Keratinocyte (primary cell): ENCODE measurements around the gene GPAM. TPM values are rescaled to one million over a fixed set of nuclear protein-coding genes. Genes with fewer than 3 reads are reported as not detected.

ENCODE experiments used
- DNase-seq: peaks from one replicate; pipeline ENCODE4 v3.0.0-alpha.2; 2011; ENCODE audit warnings: low read depth, missing footprints, low spot score
- FAIRE-seq: peaks from 2 replicates; lab custom pipeline; 2011; peaks lifted over from hg19 to GRCh38; lab: Jason Lieb, UNC
- H2AFZ ChIP-seq: 2 replicates; pipeline ENCODE4 v1.6.0; 2012; ENCODE audit warnings: low read length, control low read depth, inconsistent platforms; ENCODE audit not compliant: control insufficient read depth
- H3K27ac ChIP-seq: 2 replicates; pipeline ENCODE4 v1.5.1; 2011; ENCODE audit warnings: low read length; ENCODE audit not compliant: control insufficient read depth, insufficient read depth
- H3K27me3 ChIP-seq: 3 replicates; pipeline ENCODE4 v1.6.0; 2011; ENCODE audit warnings: low read length; ENCODE audit not compliant: control insufficient read depth, insufficient read depth; ENCODE audit errors: extremely low read depth
- H3K36me3 ChIP-seq, 2 experiments: 2 replicates in 1 of 2; 3 replicates in 1 of 2; pipeline ENCODE4 v1.5.1; 2011; ENCODE audit warnings: low read length in 2 of 2, mild to moderate bottlenecking in 1 of 2; ENCODE audit not compliant: control insufficient read depth in 2 of 2, insufficient read depth in 2 of 2; ENCODE audit errors: extremely low read depth in 1 of 2
- H3K4me1 ChIP-seq: 3 replicates; pipeline ENCODE4 v1.5.1; 2011; ENCODE audit warnings: low read length; ENCODE audit not compliant: control insufficient read depth, insufficient read depth; ENCODE audit errors: extremely low read depth
- H3K4me2 ChIP-seq: 3 replicates; pipeline ENCODE4 v1.6.0; 2011; ENCODE audit warnings: low read depth, low read length; ENCODE audit not compliant: control insufficient read depth, insufficient read depth; ENCODE audit errors: extremely low read depth
- H3K4me3 ChIP-seq, 3 experiments: fragments of 200-600 bp in 1 of 3; sonication (generic) in 1 of 3; 2 replicates in 2 of 3; 3 replicates in 1 of 3; pipeline ENCODE4 v1.5.1; 2011 to 2016; ENCODE audit warnings: low read length in 3 of 3, mild to moderate bottlenecking in 3 of 3, control low read depth in 2 of 3, inconsistent platforms in 1 of 3, low read depth in 1 of 3, mixed read lengths in 1 of 3, mixed run types in 1 of 3, moderate library complexity in 1 of 3; ENCODE audit not compliant: control insufficient read depth in 2 of 3, insufficient read depth in 2 of 3; ENCODE audit errors: extremely low read depth in 1 of 3
- H3K79me2 ChIP-seq: 2 replicates; pipeline ENCODE4 v1.6.0; 2012; ENCODE audit warnings: low read length; ENCODE audit not compliant: control insufficient read depth, insufficient read depth
- H3K9ac ChIP-seq: 3 replicates; pipeline ENCODE4 v1.6.0; 2011; ENCODE audit warnings: low read length; ENCODE audit not compliant: control insufficient read depth, insufficient read depth; ENCODE audit errors: extremely low read depth
- H3K9me1 ChIP-seq: 3 replicates; pipeline ENCODE4 v1.6.0; 2011; ENCODE audit warnings: low read length; ENCODE audit not compliant: control insufficient read depth, insufficient read depth; ENCODE audit errors: extremely low read depth
- H3K9me3 ChIP-seq: 2 replicates; pipeline ENCODE4 v1.5.1; 2012; ENCODE audit warnings: low read depth, low read length; ENCODE audit not compliant: control insufficient read depth
- H4K20me1 ChIP-seq: 3 replicates; pipeline ENCODE4 v1.6.0; 2011; ENCODE audit warnings: low read length; ENCODE audit not compliant: control insufficient read depth, insufficient read depth; ENCODE audit errors: extremely low read depth
- CTCF ChIP-seq, 3 experiments: IDR thresholded peaks in 1 of 3; conservative IDR thresholded peaks in 1 of 3; optimal IDR thresholded peaks in 1 of 3; 2 replicates in 2 of 3; 3 replicates in 1 of 3; pipeline versions ENCODE3 to v1.5.1; 2011; ENCODE audit warnings: low read length in 3 of 3, mild to moderate bottlenecking in 3 of 3, moderate library complexity in 2 of 3, control low read depth in 1 of 3, inconsistent platforms in 1 of 3; ENCODE audit not compliant: insufficient read depth in 2 of 3; ENCODE audit errors: extremely low read depth in 1 of 3
- EZH2 ChIP-seq: IDR thresholded peaks from one replicate; pipeline ENCODE4 v1.6.1; 2012; ENCODE audit warnings: inconsistent platforms, mild to moderate bottlenecking, low read length, moderate library complexity
- dilution Hi-C: fragments of 300-500 bp; cut with MboI; formaldehyde crosslinking; loops from one replicate; pipeline ENCODE4 v1.7.0; 2020; ENCODE audit warnings: low sequenced_read_pairs; ENCODE audit not compliant: extremely low pct_ligation_motif_present
- polyA plus RNA-seq, 5 experiments: library from polyadenylated mRNA; depleted of rRNA in 3 of 5; stranded (reverse) in 3 of 5; stranded (forward) in 1 of 5; unstranded in 1 of 5; fragments of >200 nt; gene quantifications; 1 replicate in 1 of 5; 2 replicates in 3 of 5; 3 replicates in 1 of 5; pipeline versions ENCODE4 v1.2.1 to v1.2.3, GENCODE V29; 2011 to 2012; ENCODE audit warnings: missing spikeins in 2 of 5, low read depth in 1 of 5, low replicate concordance in 1 of 5

The GPAM gene
- polyA plus RNA-seq, 1 donor (not counting 4 experiments of a cell fraction or from before 2014, with no cell fraction given) = 7.4 TPM

GRCh38 chr10:112140110-112140970 is 43.2 kb downstream of the GPAM start:
- no peaks in the 10 kb centered on the region for H3K79me2 ChIP-seq
- no peak overlapping the region for H3K27ac ChIP-seq
- no peaks in the 10 kb centered on the region for H3K9me1 ChIP-seq
- H4K20me1 ChIP-seq = no peaks in the 10 kb centered on the region
- no peak overlapping the region for H3K4me3 ChIP-seq
- no peaks in the 10 kb centered on the region for H3K36me3 ChIP-seq
- FAIRE-seq = no peak
- no peaks in the 10 kb centered on the region for H3K9me3 ChIP-seq
- no peak overlapping the region for H2AFZ ChIP-seq
- dilution Hi-C loops = loop anchor here (25.0 kb wide), 1 partner anchor 378 kb away; no protein-coding TSS in a partner anchor
- peak; percentile 40 for DNase-seq
- TF ChIP-seq EZH2 (no peak), CTCF (optimal IDR thresholded peaks at IDR 0.05 in 1 of 3, IDR thresholded peaks at IDR 0.05 in 1 of 3, conservative IDR thresholded peaks at IDR 0.05 in 1 of 3; ENCODE audit: extremely low read depth in 1 of 3, insufficient read depth in 2 of 3, low read length in 3 of 3) (peak; percentile 94 to 98 (median 95))
- H3K9ac ChIP-seq = no peak overlapping the region
- no peaks in the 10 kb centered on the region for H3K4me1 ChIP-seq
- no peak overlapping the region for H3K4me2 ChIP-seq
- no peaks in the 10 kb centered on the region for H3K27me3 ChIP-seq

- H4K20me1 ChIP-seq = no peaks in the 10 kb centered on the region
- H3K4me2 ChIP-seq = no peak overlapping the region
- no peaks in the 10 kb centered on the region for H3K4me1 ChIP-seq
- H3K9me3 ChIP-seq = no peaks in the 10 kb centered on the region
- H3K27me3 ChIP-seq = no peaks in the 10 kb centered on the region
- no peaks in the 10 kb centered on the region for H3K36me3 ChIP-seq
- H3K9me1 ChIP-seq = no peaks in the 10 kb centered on the region
- dilution Hi-C loops = loop anchor here (25.0 kb wide), 1 partner anchor 377 kb away; no protein-coding TSS in a partner anchor
- H3K79me2 ChIP-seq = no peaks in the 10 kb centered on the region
- H2AFZ ChIP-seq = no peak overlapping the region
- no peak overlapping the region for H3K4me3 ChIP-seq
- FAIRE-seq (no peak), DNase-seq (no peak)
- no peak overlapping the region for H3K9ac ChIP-seq
- TF ChIP-seq EZH2 (no peak), CTCF (optimal IDR thresholded peaks at IDR 0.05 in 1 of 3, IDR thresholded peaks at IDR 0.05 in 1 of 3, conservative IDR thresholded peaks at IDR 0.05 in 1 of 3; ENCODE audit: extremely low read depth in 1 of 3, insufficient read depth in 2 of 3, low read length in 3 of 3) (no peak)
- H3K27ac ChIP-seq = no peak overlapping the region
Observed at GRCh38 chr10:112139176-112139575, 44.4 kb downstream of the GPAM start.
